AG04450 (cell line): Measurements from ENCODE around the gene PKN1. TPM values are rescaled to one million over a fixed set of nuclear protein-coding genes. Genes with fewer than 3 reads are reported as not detected.
A peak's percentile ranks its signal among the peaks of the same experiment; 100 is the strongest.

Source experiments
- CTCF ChIA-PET: fragments of 300-600, 350-600 bp; formaldehyde crosslinking; extraction: SDS; loops from one replicate; lab custom pipeline; 2022; ENCODE audit warnings: antibody characterized with exemption, inconsistent platforms; lab: Charles Lee
- POLR2A ChIA-PET: fragments of 350-600 bp; formaldehyde crosslinking; extraction: SDS; loops from one replicate; lab custom pipeline; 2021; ENCODE audit warnings: antibody characterized with exemption, inconsistent platforms; lab: Yijun Ruan, JAX
- DNase-seq: peaks from one replicate; pipeline ENCODE4 v3.0.0-alpha.2; 2011; ENCODE audit warnings: low read depth, low spot score
- H3K27ac ChIP-seq: one replicate; pipeline ENCODE4 v1.5.1; 2012; ENCODE audit warnings: low read depth, low read length, control low read depth
- H3K27me3 ChIP-seq: one replicate; pipeline ENCODE4 v1.6.0; 2012; ENCODE audit warnings: low read length; ENCODE audit not compliant: control insufficient read depth, insufficient read depth
- H3K4me3 ChIP-seq: 2 replicates; pipeline ENCODE4 v1.5.1; 2011; ENCODE audit warnings: mild to moderate bottlenecking, low read depth, low read length, control low read depth
- H3K9me3 ChIP-seq: 2 replicates; pipeline ENCODE4 v1.5.1; 2012; ENCODE audit warnings: low read length; ENCODE audit not compliant: control insufficient read depth, insufficient read depth
- CTCF ChIP-seq: IDR thresholded peaks from 2 replicates; pipeline ENCODE4 v1.5.1; 2011; ENCODE audit warnings: low read depth, low read length, control low read depth, inconsistent platforms
- polyA plus RNA-seq: library from polyadenylated mRNA; depleted of rRNA; stranded (reverse); fragments of >200 nt; gene quantifications from 2 replicates; pipeline ENCODE4 v1.2.3, GENCODE V29; 2011

PKN1 gene
- polyA plus RNA-seq, 1 experiment = 37.5 TPM

- DNase-seq = no peak
- CTCF ChIA-PET = no interaction called here
- Histone ChIP-seq H3K4me3 (no peak overlapping the region), H3K27me3 (no peaks in the 10 kb centered on the region), H3K9me3 (no peaks in the 10 kb centered on the region), H3K27ac (peak overlapping the region; percentile 47)
- TF ChIP-seq CTCF = no peak
- POLR2A ChIA-PET = interaction anchor here (1.0 to 2.8 kb wide), 2 partner anchors 10 to 20 kb away, joined by 3 to 10 read pairs; partner anchors contain the start of gene DNAJB1
Measured at GRCh38 chr19:14507704-14508542, 74.8 kb downstream of the PKN1 start.

GRCh38 chr19:14510311-14511228 is 77.5 kb downstream of the PKN1 start:
- ChIA-PET CTCF (interaction anchor here (0.8 to 1.2 kb wide), 2 partner anchors 30 to 374 kb away, joined by 4 to 5 read pairs; partner anchors contain the start of gene ASF1B), POLR2A (interaction anchor here (0.6 to 2.1 kb wide), 6 partner anchors 7 to 103 kb away, joined by 3 to 9 read pairs (median 3); partner anchors contain the start of gene DNAJB1)
- no peak for DNase-seq
- H3K27ac ChIP-seq = peak overlapping the region; percentile 78
- H3K9me3 ChIP-seq = no peaks in the 10 kb centered on the region
- TF ChIP-seq CTCF = no peak
- H3K27me3 ChIP-seq = no peaks in the 10 kb centered on the region
- H3K4me3 ChIP-seq = no peak overlapping the region

GRCh38 chr19:14511229-14511593 is 78.1 kb downstream of the PKN1 start:
- ChIA-PET CTCF (interaction anchor here (0.6 kb wide), 1 partner anchor 24 kb away, joined by 4 read pairs; no protein-coding TSS in a partner anchor), POLR2A (interaction anchor here (0.7 kb wide), 3 partner anchors 8 to 15 kb away, joined by 3 to 4 read pairs (median 3); no protein-coding TSS in a partner anchor)
- Histone ChIP-seq H3K9me3 (no peaks in the 10 kb centered on the region), H3K27me3 (no peaks in the 10 kb centered on the region), H3K4me3 (no peak overlapping the region), H3K27ac (peak overlapping the region; percentile 78)
- TF ChIP-seq CTCF = no peak
- no peak for DNase-seq

GRCh38 chr19:14512406-14512961 is 79.4 kb downstream of the PKN1 start:
- DNase-seq = no peak
- Histone ChIP-seq H3K4me3 (no peak overlapping the region), H3K9me3 (no peaks in the 10 kb centered on the region), H3K27me3 (no peaks in the 10 kb centered on the region), H3K27ac (no peak overlapping the region)
- CTCF ChIA-PET = no interaction called here
- TF ChIP-seq CTCF = no peak
- POLR2A ChIA-PET = interaction anchor here (0.7 kb wide), 1 partner anchor 14 kb away, joined by 10 read pairs; no protein-coding TSS in a partner anchor
